NCI-H1436 (cell line): ENCODE measurements around the gene KLF5.

ENCODE experiments used
- DNase-seq: peaks from one replicate; lab custom pipeline; 2025; lab: John Stamatoyannopoulos, UW

Gene KLF5

GRCh38 chr13:73059460-73060250 lies 850 bp downstream of the KLF5 start:
- peak; percentile 72 for DNase-seq

- no peak for DNase-seq
Measured at GRCh38 chr13:73060251-73061160, 1.7 kb downstream of the KLF5 start.

- DNase-seq, result no peak
Measured at GRCh38 chr13:73061473-73061872, 2.7 kb downstream of the KLF5 start.

GRCh38 chr13:73061876-73062275 lies 3.1 kb downstream of the KLF5 start:
- no peak for DNase-seq

GRCh38 chr13:73062468-73062867 lies 3.7 kb downstream of the KLF5 start:
- DNase-seq, result no peak

GRCh38 chr13:73063166-73063565 lies 4.4 kb downstream of the KLF5 start:
- DNase-seq, result no peak

GRCh38 chr13:73065036-73065435 lies 6.2 kb downstream of the KLF5 start:
- no peak for DNase-seq

GRCh38 chr13:73065665-73066340 lies 7.0 kb downstream of the KLF5 start:
- no peak for DNase-seq

GRCh38 chr13:73069206-73069805 lies 10.5 kb downstream of the KLF5 start:
- DNase-seq, result no peak

- DNase-seq, result no peak
Measured at GRCh38 chr13:73070451-73071098, 11.8 kb downstream of the KLF5 start.

- DNase-seq, result no peak
Measured at GRCh38 chr13:73072239-73072900, 13.6 kb downstream of the KLF5 start.

- no peak for DNase-seq
Measured at GRCh38 chr13:73073050-73073449, 14.2 kb downstream of the KLF5 start.

GRCh38 chr13:73074014-73074413 lies 15.2 kb downstream of the KLF5 start:
- no peak for DNase-seq

GRCh38 chr13:73074926-73075325 lies 16.1 kb downstream of the KLF5 start:
- no peak for DNase-seq

GRCh38 chr13:73075546-73075945 lies 16.7 kb downstream of the KLF5 start:
- DNase-seq, result no peak

- no peak for DNase-seq
Measured at GRCh38 chr13:73075954-73076353, 17.1 kb downstream of the KLF5 start.

- no peak for DNase-seq
Measured at GRCh38 chr13:73077865-73078264, 19.1 kb downstream of the KLF5 start.

- DNase-seq, result no peak
Measured at GRCh38 chr13:73079359-73079758, 20.6 kb downstream of the KLF5 start.

GRCh38 chr13:73081256-73081915 lies 22.6 kb downstream of the KLF5 start:
- no peak for DNase-seq

GRCh38 chr13:73082471-73082870 lies 23.7 kb downstream of the KLF5 start:
- no peak for DNase-seq

- DNase-seq, result no peak
Measured at GRCh38 chr13:73082895-73083294, 24.1 kb downstream of the KLF5 start.
